WTC11 (cell line): ENCODE results near the gene COL25A1. TPM values are rescaled to one million over a fixed set of nuclear protein-coding genes. Genes with fewer than 3 reads are reported as not detected.

Experiments
- ATAC-seq: fragments of 200-7000 bp; cut with Tn5 transposase; 2 replicates; pipeline ENCODE4 v1.10.0; 2021; ENCODE audit warnings: mild to moderate bottlenecking, moderate library complexity
- CTCF ChIA-PET: fragments of 300-600 bp; sonication (Branson Sonifier 250); formaldehyde crosslinking; loops from one replicate; lab custom pipeline; 2021; ENCODE audit warnings: antibody characterized with exemption; lab: Charles Lee
- POLR2A ChIA-PET: fragments of 350-600 bp; sonication (Branson Sonifier 250); formaldehyde crosslinking; loops from one replicate; lab custom pipeline; 2021; ENCODE audit warnings: antibody characterized with exemption; lab: Charles Lee
- DNase-seq: peaks from one replicate; pipeline ENCODE4 v3.0.0; 2021; ENCODE audit warnings: low spot score
- H3K27ac Mint-ChIP-seq: 2 replicates; pipeline ENCODE4 v1.8.0; 2021; ENCODE audit warnings: mixed read lengths
- H3K27me3 Mint-ChIP-seq: 2 replicates; pipeline ENCODE4 v1.8.0; 2021; ENCODE audit warnings: low read depth, mild to moderate bottlenecking, moderate library complexity, mixed read lengths
- H3K36me3 Mint-ChIP-seq: 2 replicates; pipeline ENCODE4 v1.8.0; 2021; ENCODE audit warnings: mixed read lengths
- H3K4me1 Mint-ChIP-seq: 2 replicates; pipeline ENCODE4 v1.8.0; 2022; ENCODE audit warnings: mixed read lengths
- H3K4me3 Mint-ChIP-seq: 2 replicates; pipeline ENCODE4 v1.8.0; 2021; ENCODE audit warnings: mild to moderate bottlenecking, moderate library complexity, mixed read lengths
- H3K9me3 Mint-ChIP-seq: 2 replicates; pipeline ENCODE4 v1.8.0; 2021; ENCODE audit warnings: mixed read lengths
- AR ChIP-seq: fragments of 250-450 bp; sonication (Bioruptor Pico); IDR thresholded peaks from 2 replicates; pipeline ENCODE4 v1.9.0; 2021; ENCODE audit warnings: mild to moderate bottlenecking
- CBFB ChIP-seq: sonication (generic); formaldehyde crosslinking; IDR thresholded peaks from 2 replicates; pipeline ENCODE4 v1.8.1; 2022; ENCODE audit warnings: mild to moderate bottlenecking, low read depth, missing genetic modification reagents
- CDX4 ChIP-seq: fragments of 250-450 bp; sonication (Bioruptor Pico); IDR thresholded peaks from 2 replicates; pipeline ENCODE4 v1.9.0; 2021; ENCODE audit warnings: moderate library complexity, mild to moderate bottlenecking, inconsistent platforms, borderline replicate concordance
- E2F1 ChIP-seq: sonication (generic); formaldehyde crosslinking; IDR thresholded peaks from 2 replicates; pipeline ENCODE4 v1.8.0; 2022; ENCODE audit warnings: mild to moderate bottlenecking, missing genetic modification reagents
- E2F4 ChIP-seq: sonication (generic); formaldehyde crosslinking; IDR thresholded peaks from 2 replicates; pipeline ENCODE4 v1.8.1; 2022; ENCODE audit warnings: low read depth, mild to moderate bottlenecking, moderate library complexity, missing genetic modification reagents, borderline replicate concordance
- E2F5 ChIP-seq: sonication (generic); formaldehyde crosslinking; IDR thresholded peaks from 2 replicates; pipeline ENCODE4 v1.8.1; 2022; ENCODE audit warnings: mild to moderate bottlenecking, moderate library complexity, missing genetic modification reagents
- ELF4 ChIP-seq: sonication (generic); formaldehyde crosslinking; IDR thresholded peaks from 2 replicates; pipeline ENCODE4 v1.8.1; 2022; ENCODE audit warnings: low read depth, mild to moderate bottlenecking, moderate library complexity, missing genetic modification reagents
- FOXJ3 ChIP-seq: sonication (generic); formaldehyde crosslinking; IDR thresholded peaks from 2 replicates; pipeline ENCODE4 v1.9.0; 2021; ENCODE audit warnings: missing genetic modification reagents, mild to moderate bottlenecking, borderline replicate concordance
- FOXK1 ChIP-seq: sonication (generic); formaldehyde crosslinking; IDR thresholded peaks from 2 replicates; pipeline ENCODE4 v1.8.0; 2022; ENCODE audit warnings: mild to moderate bottlenecking, moderate library complexity, missing genetic modification reagents
- FOXP1 ChIP-seq: sonication (generic); formaldehyde crosslinking; IDR thresholded peaks from 2 replicates; pipeline ENCODE4 v1.8.0; 2022; ENCODE audit warnings: missing genetic modification reagents, mild to moderate bottlenecking, moderate library complexity, borderline replicate concordance
- GABPB1 ChIP-seq: sonication (generic); formaldehyde crosslinking; IDR thresholded peaks from 2 replicates; pipeline ENCODE4 v1.8.1; 2023; ENCODE audit warnings: mild to moderate bottlenecking, missing genetic modification reagents
- IRF2 ChIP-seq: sonication (generic); formaldehyde crosslinking; IDR thresholded peaks from 2 replicates; pipeline ENCODE4 v1.8.0; 2022; ENCODE audit warnings: low read depth, missing genetic modification reagents, borderline replicate concordance
- MXD4 ChIP-seq: fragments of 250-450 bp; sonication (Bioruptor Pico); IDR thresholded peaks from 2 replicates; pipeline ENCODE4 v1.8.0; 2021; ENCODE audit warnings: mild to moderate bottlenecking, moderate library complexity, borderline replicate concordance
- NFE2L1 ChIP-seq: sonication (generic); formaldehyde crosslinking; IDR thresholded peaks from 2 replicates; pipeline ENCODE4 v1.8.1; 2023; ENCODE audit warnings: missing genetic modification reagents
- NFYB ChIP-seq: sonication (generic); formaldehyde crosslinking; conservative IDR thresholded peaks from 2 replicates; pipeline ENCODE4 v1.8.0; 2022; ENCODE audit warnings: low read depth, missing genetic modification reagents
- NR2C2 ChIP-seq: sonication (generic); formaldehyde crosslinking; IDR thresholded peaks from 2 replicates; pipeline ENCODE4 v1.8.0; 2022; ENCODE audit warnings: mild to moderate bottlenecking, missing genetic modification reagents
- NR3C1 ChIP-seq: sonication (generic); formaldehyde crosslinking; conservative IDR thresholded peaks from 2 replicates; pipeline ENCODE4 v1.8.1; 2023; ENCODE audit warnings: low read depth, mild to moderate bottlenecking, missing genetic modification reagents
- PREB ChIP-seq: sonication (generic); formaldehyde crosslinking; IDR thresholded peaks from 2 replicates; pipeline ENCODE4 v1.8.1; 2022; ENCODE audit warnings: mild to moderate bottlenecking, missing genetic modification reagents, moderate library complexity, borderline replicate concordance
- PRRX2 ChIP-seq: fragments of 250-450 bp; sonication (Bioruptor Pico); IDR thresholded peaks from 2 replicates; pipeline ENCODE4 v1.8.0; 2021; ENCODE audit warnings: mild to moderate bottlenecking
- SMAD4 ChIP-seq: sonication (generic); formaldehyde crosslinking; IDR thresholded peaks from 2 replicates; pipeline ENCODE4 v1.8.0; 2022; ENCODE audit warnings: mild to moderate bottlenecking, missing genetic modification reagents
- ZBTB21 ChIP-seq: sonication (generic); formaldehyde crosslinking; IDR thresholded peaks from 2 replicates; pipeline ENCODE4 v1.8.1; 2023; ENCODE audit warnings: mild to moderate bottlenecking, missing genetic modification reagents, borderline replicate concordance
- ZMAT4 ChIP-seq: fragments of 250-450 bp; sonication (Bioruptor Pico); IDR thresholded peaks from 2 replicates; pipeline ENCODE4 v1.9.0; 2021; ENCODE audit warnings: mild to moderate bottlenecking
- ZNF121 ChIP-seq: sonication (generic); formaldehyde crosslinking; IDR thresholded peaks from 2 replicates; pipeline ENCODE4 v1.8.0; 2023; ENCODE audit warnings: missing genetic modification reagents
- ZNF232 ChIP-seq: sonication (generic); formaldehyde crosslinking; IDR thresholded peaks from 2 replicates; pipeline ENCODE4 v1.8.0; 2022; ENCODE audit warnings: mild to moderate bottlenecking, missing genetic modification reagents
- ZNF263 ChIP-seq: sonication (generic); formaldehyde crosslinking; IDR thresholded peaks from 2 replicates; pipeline ENCODE4 v1.8.1; 2022; ENCODE audit warnings: low read depth, mild to moderate bottlenecking, moderate library complexity, missing genetic modification reagents
- ZNF671 ChIP-seq: fragments of 250-450 bp; sonication (Bioruptor Pico); IDR thresholded peaks from 2 replicates; pipeline ENCODE4 v1.8.0; 2021; ENCODE audit warnings: mild to moderate bottlenecking
- total RNA-seq: library from RNA; stranded (reverse); gene quantifications from 3 replicates; pipeline ENCODE4 v1.2.3, GENCODE V29; 2021

COL25A1 gene
- total RNA-seq, 1 experiment from 2014 or later, result 6.6 TPM

GRCh38 chr4:109052821-109053220, 249.6 kb downstream of the COL25A1 start:
- POLR2A ChIA-PET, result no interaction called here
- CTCF ChIA-PET, result no interaction called here
- H3K9me3 Mint-ChIP-seq, result no peaks in the 10 kb centered on the region
- no peaks in the 10 kb centered on the region for H3K27me3 Mint-ChIP-seq
- H3K36me3 Mint-ChIP-seq, result no peaks in the 10 kb centered on the region
- no peaks in the 10 kb centered on the region; the same call in 1 of the 2 replicates for H3K4me1 Mint-ChIP-seq
- no peak for DNase-seq
- no peak for ATAC-seq
- TF ChIP-seq NFYB (CRISPR knock-in tag) (no peak), SMAD4 (CRISPR knock-in tag) (no peak), ZMAT4 (CRISPR knock-in tag) (no peak), CBFB (CRISPR knock-in tag) (no peak), ZNF263 (CRISPR knock-in tag) (no peak), PRRX2 (CRISPR knock-in tag) (no peak), MXD4 (CRISPR knock-in tag) (no peak), FOXK1 (CRISPR knock-in tag) (no peak), IRF2 (CRISPR knock-in tag) (no peak), PREB (CRISPR knock-in tag) (no peak), CDX4 (no peak), ZBTB21 (no peak), FOXP1 (CRISPR knock-in tag) (no peak), FOXJ3 (CRISPR knock-in tag) (no peak), NR3C1 (no peak), ELF4 (CRISPR knock-in tag) (no peak), E2F5 (no peak), ZNF121 (CRISPR knock-in tag) (no peak)
- H3K27ac Mint-ChIP-seq, result peak overlapping the region; percentile 56; the same call in 1 of the 2 replicates
- no peak overlapping the region for H3K4me3 Mint-ChIP-seq

- Mint-ChIP-seq H3K36me3 (no peaks in the 10 kb centered on the region), H3K27ac (no peak overlapping the region), H3K4me1 (no peaks in the 10 kb centered on the region; the same call in 1 of the 2 replicates), H3K9me3 (no peaks in the 10 kb centered on the region), H3K4me3 (no peak overlapping the region), H3K27me3 (no peaks in the 10 kb centered on the region)
- DNase-seq (no peak), ATAC-seq (no peak)
- ChIA-PET CTCF (no interaction called here), POLR2A (no interaction called here)
- TF ChIP-seq NR2C2 (CRISPR knock-in tag) (no peak), E2F1 (CRISPR knock-in tag) (no peak), NFE2L1 (CRISPR knock-in tag) (no peak), ZNF232 (CRISPR knock-in tag) (no peak), FOXK1 (CRISPR knock-in tag) (no peak), ZNF671 (no peak), CBFB (CRISPR knock-in tag) (no peak), AR (no peak), PREB (CRISPR knock-in tag) (no peak), E2F4 (CRISPR knock-in tag) (no peak), GABPB1 (no peak)
Measured at GRCh38 chr4:109051054-109051453, 251.4 kb downstream of the COL25A1 start.
